Parathyroid adenoma (tissue), 2 donors: ENCODE measurements around the gene MTCH2.
"Not testable (repeated sequence)": the region's sequence is repeated elsewhere in the genome, so short reads cannot be mapped to it uniquely, and the experiment has no call there.

Source experiments
- H2AFZ ChIP-seq: fragments of 300-600 bp; sonication (generic); one replicate; pipeline ENCODE4 v1.7.0; 2017; ENCODE audit warnings: antibody characterized with exemption, mild to moderate bottlenecking
- H3K27ac ChIP-seq: fragments of 300-600 bp; sonication (generic); one replicate; pipeline ENCODE4 v1.7.0; 2017
- H3K27me3 ChIP-seq: fragments of 300-600 bp; sonication (generic); one replicate; pipeline ENCODE4 v1.7.0; 2017; ENCODE audit warnings: low read length; ENCODE audit not compliant: control insufficient read depth, insufficient read depth
- H3K36me3 ChIP-seq: fragments of 300-600 bp; sonication (generic); one replicate; pipeline ENCODE4 v1.7.0; 2017; ENCODE audit warnings: low read length; ENCODE audit not compliant: control insufficient read depth, insufficient read depth
- H3K4me1 ChIP-seq: fragments of 300-600 bp; sonication (generic); one replicate; pipeline ENCODE4 v1.7.0; 2017; ENCODE audit warnings: control low read depth
- H3K4me2 ChIP-seq: fragments of 300-600 bp; sonication (generic); one replicate; pipeline ENCODE4 v1.7.0; 2017; ENCODE audit warnings: low read length
- H3K4me3 ChIP-seq: fragments of 300-600 bp; sonication (generic); one replicate; pipeline ENCODE4 v1.7.0; 2017; ENCODE audit warnings: low read depth, low read length
- H3K79me2 ChIP-seq: fragments of 300-600 bp; sonication (generic); one replicate; pipeline ENCODE4 v1.7.0; 2017; ENCODE audit warnings: control low read depth
- H3K9ac ChIP-seq: fragments of 300-600 bp; sonication (generic); one replicate; pipeline ENCODE4 v1.7.0; 2017; ENCODE audit warnings: mild to moderate bottlenecking
- H3K9me3 ChIP-seq: fragments of 300-600 bp; sonication (generic); one replicate; pipeline ENCODE4 v1.7.0; 2017; ENCODE audit warnings: low read length; ENCODE audit not compliant: control insufficient read depth
- TF ChIP-seq, protein P1 (sequence below): fragments of 300-600 bp; sonication (generic); IDR thresholded peaks from one replicate; pipeline ENCODE4 v1.7.0; 2017; ENCODE audit warnings: antibody characterized with exemption, mild to moderate bottlenecking
- donor health status: primary hyperparathyroidism.

The MTCH2 gene

DNA sequence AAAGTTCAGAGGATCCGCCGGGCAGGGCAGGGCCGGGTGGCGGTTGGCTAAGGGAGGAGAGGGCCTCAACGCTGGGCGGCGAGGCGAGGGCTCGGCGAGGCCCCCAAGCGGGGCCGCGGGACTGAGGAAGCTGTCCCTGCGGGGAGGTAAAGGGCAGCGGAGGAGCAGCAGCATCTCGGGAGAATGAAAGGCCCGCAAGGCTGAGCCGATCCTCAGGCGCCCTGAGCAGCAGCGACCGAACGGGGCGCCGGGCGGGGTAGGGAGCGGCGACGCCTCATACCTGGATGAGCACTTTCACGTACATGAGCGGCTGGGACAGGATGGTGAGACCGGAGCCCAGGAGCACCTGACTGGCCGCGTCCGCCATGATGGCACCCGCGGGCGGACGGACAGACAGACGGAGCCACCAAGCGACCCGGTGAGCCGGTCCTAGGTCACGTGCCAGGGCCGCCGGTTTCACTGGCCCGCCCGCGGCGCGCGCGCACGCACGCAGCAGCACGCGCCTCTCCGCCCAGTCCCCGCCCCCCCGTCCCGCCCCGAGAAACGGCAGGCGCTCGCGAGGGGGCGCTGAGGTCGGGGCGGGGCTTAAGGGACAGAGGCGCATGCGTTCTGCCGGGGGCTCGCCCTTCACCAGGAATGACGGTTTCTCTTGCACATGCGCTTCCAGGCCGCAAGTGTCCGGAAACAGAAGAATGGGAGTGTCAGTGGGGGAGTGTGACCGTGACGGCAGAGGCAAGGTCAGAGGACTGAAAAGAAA, at the start of gene MTCH2:
Gene MTCH2, minus strand, starts transcription at position 461 of the 757 bp plus-strand sequence. Its CDS starts 94 bp downstream, at position 367.
- Histone ChIP-seq H3K27me3 (no peaks in the 10 kb centered on the region), H3K27ac (peak within 1 kb of the TSS; percentile 74), H3K4me1 (peaks cover 7% of the 10 kb centered on the region), H3K36me3 (no peaks in the 10 kb centered on the region), H3K9ac (no peak within 1 kb of the TSS), H3K4me3 (peak within 1 kb of the TSS; percentile 79), H3K79me2 (peaks cover 4% of the 10 kb centered on the region), H3K4me2 (peak within 1 kb of the TSS; percentile 79), H2AFZ (peak within 1 kb of the TSS; percentile 88), H3K9me3 (no peaks in the 10 kb centered on the region)
- TF ChIP-seq, protein P1, sequence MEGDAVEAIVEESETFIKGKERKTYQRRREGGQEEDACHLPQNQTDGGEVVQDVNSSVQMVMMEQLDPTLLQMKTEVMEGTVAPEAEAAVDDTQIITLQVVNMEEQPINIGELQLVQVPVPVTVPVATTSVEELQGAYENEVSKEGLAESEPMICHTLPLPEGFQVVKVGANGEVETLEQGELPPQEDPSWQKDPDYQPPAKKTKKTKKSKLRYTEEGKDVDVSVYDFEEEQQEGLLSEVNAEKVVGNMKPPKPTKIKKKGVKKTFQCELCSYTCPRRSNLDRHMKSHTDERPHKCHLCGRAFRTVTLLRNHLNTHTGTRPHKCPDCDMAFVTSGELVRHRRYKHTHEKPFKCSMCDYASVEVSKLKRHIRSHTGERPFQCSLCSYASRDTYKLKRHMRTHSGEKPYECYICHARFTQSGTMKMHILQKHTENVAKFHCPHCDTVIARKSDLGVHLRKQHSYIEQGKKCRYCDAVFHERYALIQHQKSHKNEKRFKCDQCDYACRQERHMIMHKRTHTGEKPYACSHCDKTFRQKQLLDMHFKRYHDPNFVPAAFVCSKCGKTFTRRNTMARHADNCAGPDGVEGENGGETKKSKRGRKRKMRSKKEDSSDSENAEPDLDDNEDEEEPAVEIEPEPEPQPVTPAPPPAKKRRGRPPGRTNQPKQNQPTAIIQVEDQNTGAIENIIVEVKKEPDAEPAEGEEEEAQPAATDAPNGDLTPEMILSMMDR, result peak; percentile 16

DNA sequence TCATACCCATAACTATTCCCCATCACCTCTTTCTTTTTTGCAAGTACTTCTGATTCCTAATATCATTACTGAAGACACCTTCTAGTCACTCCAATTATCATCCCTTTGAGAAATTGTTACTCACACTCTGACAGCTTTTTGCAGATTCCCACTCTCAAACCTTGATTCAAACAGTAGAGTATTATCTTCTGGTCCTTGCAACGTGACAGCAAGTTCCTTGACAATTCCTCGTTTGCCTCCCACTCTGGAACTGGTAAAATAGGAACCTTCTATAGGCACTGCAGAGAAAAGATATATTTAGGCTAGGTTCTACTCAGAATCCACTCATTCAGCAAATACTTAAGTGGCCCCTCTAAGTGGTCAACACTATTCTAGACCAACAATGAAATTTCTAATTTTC, 49.6 kb upstream of the MTCH2 start:
- Histone ChIP-seq H3K4me2 (no peak overlapping the region), H3K4me3 (no peak overlapping the region), H3K79me2 (no peaks in the 10 kb centered on the region), H2AFZ (no peak overlapping the region), H3K27me3 (no peaks in the 10 kb centered on the region), H3K27ac (no peak overlapping the region), H3K9ac (no peak overlapping the region), H3K9me3 (no peaks in the 10 kb centered on the region), H3K4me1 (no peaks in the 10 kb centered on the region), H3K36me3 (no peaks in the 10 kb centered on the region)
- TF ChIP-seq, protein P1, result no peak

DNA sequence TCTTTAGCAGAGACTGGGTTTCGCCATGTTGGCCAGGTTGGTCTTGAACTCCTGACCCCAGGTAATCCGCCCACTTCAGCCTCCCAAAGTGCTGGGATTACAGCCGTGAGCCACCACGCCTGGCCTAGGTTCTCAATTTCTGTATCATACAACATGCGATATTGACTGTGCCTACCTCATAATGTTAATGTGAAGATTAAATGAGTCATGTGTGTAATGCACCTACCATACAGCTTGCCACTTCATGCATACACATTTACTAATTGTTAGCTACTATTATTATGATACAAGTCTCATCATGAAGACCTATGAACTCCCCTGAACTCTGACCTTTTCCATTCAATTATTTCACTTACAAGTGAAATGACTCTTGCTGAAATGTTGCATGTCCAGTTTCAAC, 47.1 kb upstream of the MTCH2 start:
- H3K4me3 ChIP-seq, result no peak overlapping the region
- no peak overlapping the region for H3K4me2 ChIP-seq
- H3K9ac ChIP-seq, result no peak overlapping the region
- no peaks in the 10 kb centered on the region for H3K9me3 ChIP-seq
- no peaks in the 10 kb centered on the region for H3K36me3 ChIP-seq
- H3K79me2 ChIP-seq, result no peaks in the 10 kb centered on the region
- H2AFZ ChIP-seq, result no peak overlapping the region
- no peak overlapping the region for H3K27ac ChIP-seq
- TF ChIP-seq, protein P1, result no peak
- no peaks in the 10 kb centered on the region for H3K4me1 ChIP-seq
- no peaks in the 10 kb centered on the region for H3K27me3 ChIP-seq

DNA sequence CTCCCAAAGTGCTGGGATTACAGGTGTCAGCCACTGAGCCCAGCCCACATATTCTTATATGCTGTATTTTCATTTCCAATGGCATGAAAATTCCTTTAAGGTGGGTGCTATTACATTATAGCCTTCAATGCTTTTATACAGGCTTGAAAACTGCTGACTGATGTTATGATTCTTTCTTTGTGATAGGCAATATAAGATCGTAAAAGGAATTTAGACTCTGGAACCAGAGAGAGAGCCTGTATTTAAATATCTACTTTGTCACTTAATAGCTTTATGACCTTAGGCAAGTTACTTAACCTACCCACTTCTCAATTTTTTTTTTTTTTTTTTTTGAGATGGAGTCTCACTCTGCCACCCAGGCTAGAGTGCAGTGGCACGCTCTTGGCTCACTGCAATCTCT, 46.6 kb upstream of the MTCH2 start:
- no peaks in the 10 kb centered on the region for H3K36me3 ChIP-seq
- no peaks in the 10 kb centered on the region for H3K9me3 ChIP-seq
- TF ChIP-seq, protein P1, result no peak
- no peak overlapping the region for H3K9ac ChIP-seq
- H3K27ac ChIP-seq, result no peak overlapping the region
- no peak overlapping the region for H3K4me3 ChIP-seq
- no peak overlapping the region for H3K4me2 ChIP-seq
- H3K4me1 ChIP-seq, result no peaks in the 10 kb centered on the region
- no peak overlapping the region for H2AFZ ChIP-seq
- no peaks in the 10 kb centered on the region for H3K27me3 ChIP-seq
- no peaks in the 10 kb centered on the region for H3K79me2 ChIP-seq

DNA sequence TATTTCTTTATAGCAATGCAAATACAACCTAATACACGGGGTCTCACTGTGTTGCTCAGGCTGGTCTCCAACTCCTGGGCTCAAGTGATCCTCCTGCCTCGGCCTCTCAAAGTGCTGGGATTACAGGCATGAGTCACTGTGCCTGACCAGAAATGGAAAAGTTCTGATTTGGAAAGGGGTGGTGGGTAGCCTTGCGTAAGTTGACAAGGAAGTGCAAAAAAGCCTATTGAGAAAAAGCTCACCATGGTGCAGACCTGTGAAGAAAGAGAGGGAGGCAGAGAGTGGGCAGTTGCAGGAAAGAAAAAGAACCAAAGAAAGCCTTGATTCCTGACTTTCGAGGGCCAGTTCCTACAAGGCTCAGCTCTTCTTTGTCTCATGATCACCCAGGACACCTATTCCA, 45.8 kb upstream of the MTCH2 start:
- H3K27ac ChIP-seq, result no peak overlapping the region
- H3K79me2 ChIP-seq, result no peaks in the 10 kb centered on the region
- H3K9me3 ChIP-seq, result no peaks in the 10 kb centered on the region
- no peak overlapping the region for H2AFZ ChIP-seq
- TF ChIP-seq, protein P1, result no peak
- H3K4me3 ChIP-seq, result no peak overlapping the region
- H3K9ac ChIP-seq, result no peak overlapping the region
- no peak overlapping the region for H3K4me2 ChIP-seq
- no peaks in the 10 kb centered on the region for H3K27me3 ChIP-seq
- no peaks in the 10 kb centered on the region for H3K4me1 ChIP-seq
- no peaks in the 10 kb centered on the region for H3K36me3 ChIP-seq

DNA sequence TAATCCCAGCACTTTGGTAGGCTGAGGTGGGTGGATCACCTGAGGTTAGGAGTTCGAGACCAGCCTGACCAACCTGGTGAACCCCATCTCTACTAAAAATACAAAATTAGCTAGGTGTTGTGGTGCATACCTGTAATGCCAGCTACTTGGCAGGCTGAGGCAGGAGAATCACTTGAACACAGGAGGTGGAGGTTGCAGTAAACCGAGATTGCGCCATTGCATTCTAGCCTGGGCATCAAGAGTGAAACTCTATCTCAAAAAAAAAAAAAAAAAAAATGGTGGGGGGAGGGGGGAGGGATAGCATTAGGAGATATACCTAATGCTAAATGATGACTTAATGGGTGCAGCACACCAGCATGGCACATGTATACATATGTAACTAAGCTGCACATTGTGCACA, 44.3 kb upstream of the MTCH2 start:
- not testable (repeated sequence) for H3K9me3 ChIP-seq, H3K79me2 ChIP-seq, H3K4me2 ChIP-seq, H3K27me3 ChIP-seq, H3K4me3 ChIP-seq, H3K27ac ChIP-seq, H3K4me1 ChIP-seq, H3K9ac ChIP-seq, H3K36me3 ChIP-seq, H2AFZ ChIP-seq
